HepG2 (cell line): ENCODE results near the gene ITIH2. TPM values are rescaled to one million over a fixed set of nuclear protein-coding genes. Genes with fewer than 3 reads are reported as not detected.
A peak's percentile ranks its signal among the peaks of the same experiment; 100 is the strongest.

Experiments
- ARID5B ChIP-seq: IDR thresholded peaks from 2 replicates; pipeline ENCODE4 v1.4.0; 2020; ENCODE audit warnings: mild to moderate bottlenecking, missing genetic modification reagents
- BCL6 ChIP-seq: IDR thresholded peaks from 2 replicates; pipeline ENCODE4 v1.6.1; 2016; ENCODE audit warnings: missing genetic modification reagents, missing compliant biosample characterization
- BRD4 ChIP-seq: sonication (generic); formaldehyde crosslinking; IDR thresholded peaks from 2 replicates; pipeline ENCODE4 v1.4.0; 2020; ENCODE audit warnings: missing genetic modification reagents
- BRF2 ChIP-seq: sonication (generic); formaldehyde crosslinking; IDR thresholded peaks from 2 replicates; pipeline ENCODE4 v1.8.1; 2022; ENCODE audit warnings: mild to moderate bottlenecking, missing genetic modification reagents
- DDIT3 ChIP-seq: sonication (generic); formaldehyde crosslinking; IDR thresholded peaks from 2 replicates; pipeline ENCODE4 v1.4.0; 2020; ENCODE audit warnings: mild to moderate bottlenecking, missing genetic modification reagents
- ELF1 ChIP-seq: sonication (generic); formaldehyde crosslinking; IDR thresholded peaks from 2 replicates; pipeline ENCODE4 v1.4.0; 2020; ENCODE audit warnings: missing genetic modification reagents
- FOXP1 ChIP-seq, 2 experiments: fragments of 450-650 bp in 1 of 2; IDR thresholded peaks; 2 replicates each; pipeline ENCODE4 v1.6.1; 2017 to 2018; ENCODE audit warnings: antibody characterized with exemption in 1 of 2
- KLF15 ChIP-seq: sonication (generic); formaldehyde crosslinking; IDR thresholded peaks from 2 replicates; pipeline ENCODE4 v1.8.1; 2023; ENCODE audit warnings: borderline replicate concordance, mild to moderate bottlenecking, inconsistent platforms, missing genetic modification reagents, mixed read lengths
- PAXIP1 ChIP-seq: sonication (generic); formaldehyde crosslinking; conservative IDR thresholded peaks from 2 replicates; pipeline ENCODE4 v1.4.0; 2020; ENCODE audit warnings: mild to moderate bottlenecking, missing genetic modification reagents, moderate library complexity
- PRDM15 ChIP-seq: sonication (generic); formaldehyde crosslinking; IDR thresholded peaks from 2 replicates; pipeline ENCODE4 v1.4.0; 2020; ENCODE audit warnings: missing genetic modification reagents
- SCMH1 ChIP-seq: sonication (generic); formaldehyde crosslinking; IDR thresholded peaks from 2 replicates; pipeline ENCODE4 v1.9.0; 2021; ENCODE audit warnings: missing genetic modification reagents, mild to moderate bottlenecking, borderline replicate concordance
- THAP7 ChIP-seq: sonication (generic); formaldehyde crosslinking; IDR thresholded peaks from 2 replicates; pipeline ENCODE4 v1.8.1; 2023; ENCODE audit warnings: mild to moderate bottlenecking, missing genetic modification reagents
- ZNF460 ChIP-seq: sonication (generic); formaldehyde crosslinking; IDR thresholded peaks from 2 replicates; pipeline ENCODE4 v1.5.1; 2020; ENCODE audit warnings: missing genetic modification reagents, mild to moderate bottlenecking, borderline replicate concordance
- ZNF484 ChIP-seq: sonication (generic); formaldehyde crosslinking; IDR thresholded peaks from 2 replicates; pipeline ENCODE4 v1.5.1; 2020; ENCODE audit warnings: mild to moderate bottlenecking, low read depth, missing genetic modification reagents, borderline replicate concordance
- ZNF547 ChIP-seq: sonication (generic); formaldehyde crosslinking; IDR thresholded peaks from 2 replicates; pipeline ENCODE4 v1.5.1; 2020; ENCODE audit warnings: mild to moderate bottlenecking, missing genetic modification reagents
- ZNF773 ChIP-seq: sonication (generic); formaldehyde crosslinking; IDR thresholded peaks from 2 replicates; pipeline ENCODE4 v1.4.0; 2020; ENCODE audit warnings: missing genetic modification reagents, borderline replicate concordance
- polyA plus RNA-seq, 8 experiments: library from polyadenylated mRNA; depleted of rRNA in 3 of 8; stranded (reverse) in 7 of 8; unstranded in 1 of 8; fragments of >200 nt; fragmentation: Illumina TruSeq in 4 of 8; extraction: Trizol in 4 of 8; gene quantifications; 2 replicates each; pipeline versions ENCODE4 v1.2.1 to v1.2.3, GENCODE V29; 2011 to 2016; ENCODE audit warnings: low read depth in 4 of 8, missing spikeins in 1 of 8, mixed read lengths in 1 of 8; ENCODE audit not compliant: insufficient read depth in 1 of 8
- total RNA-seq, 5 experiments: library from RNA; depleted of rRNA; stranded (reverse); fragments of >200 nt; fragmentation: Illumina TruSeq; extraction: Trizol; gene quantifications; 2 replicates each; pipeline ENCODE4 v1.2.3, GENCODE V29; 2016; ENCODE audit warnings: low read depth in 1 of 5

The ITIH2 gene
- total and polyA plus RNA-seq, 2 of the 13 experiments (the other 11 are each of a cell fraction or from before 2014, with no cell fraction given), result 1,197 to 1,427 TPM

GRCh38 chr10:7707102-7707501, 4.0 kb downstream of the ITIH2 start (continued):
- 0 out of 2 replicates have a peak, but pooled peaks have one; percentile 44 for TF ChIP-seq ELF1 (CRISPR knock-in tag)
- no peak for TF ChIP-seq THAP7 (CRISPR knock-in tag)
- TF ChIP-seq BRD4 (CRISPR knock-in tag), result no peak
- peak; percentile 98 for TF ChIP-seq BCL6 (CRISPR knock-in tag)
- peak; percentile 33; the same call in 1 of the 2 replicates for TF ChIP-seq FOXP1 (IDR thresholded peaks at IDR 0.05)
- peak; percentile 93 for TF ChIP-seq FOXP1 (CRISPR knock-in tag; IDR thresholded peaks at IDR 0.05)
- no peak for TF ChIP-seq KLF15 (CRISPR knock-in tag)
- no peak for TF ChIP-seq ZNF773 (CRISPR knock-in tag)
- TF ChIP-seq PRDM15, result no peak
- TF ChIP-seq SCMH1, result no peak
- TF ChIP-seq PAXIP1 (CRISPR knock-in tag), result peak; percentile 95
- TF ChIP-seq ARID5B (CRISPR knock-in tag), result peak; percentile 96
- TF ChIP-seq BRF2 (CRISPR knock-in tag), result no peak
- TF ChIP-seq ZNF484, result no peak
- peak; percentile 91; the same call in 1 of the 2 replicates for TF ChIP-seq DDIT3 (CRISPR knock-in tag)
- no peak for TF ChIP-seq ZNF547 (CRISPR knock-in tag)
- TF ChIP-seq ZNF460 (CRISPR knock-in tag), result no peak
